B cell (primary cell): ENCODE data around the gene TMEM9. TPM values are rescaled to one million over a fixed set of nuclear protein-coding genes. Genes with fewer than 3 reads are reported as not detected.

Source experiments
- ATAC-seq: fragments of 200-7000 bp; cut with Tn5 transposase; one replicate; pipeline ENCODE4 v1.10.0; 2021; ENCODE audit warnings: low read depth, mild to moderate bottlenecking, moderate number of reproducible peaks, moderate library complexity
- CTCF ChIA-PET: fragments of 350-600 bp; sonication (Branson Sonifier 250); formaldehyde crosslinking; loops from one replicate; lab custom pipeline; 2021; ENCODE audit warnings: antibody characterized with exemption, inconsistent platforms; lab: Charles Lee
- POLR2A ChIA-PET: fragments of 350-600 bp; sonication (Branson Sonifier 250); formaldehyde crosslinking; loops from one replicate; lab custom pipeline; 2021; ENCODE audit warnings: antibody characterized with exemption; lab: Charles Lee
- DNase-seq: peaks from one replicate; pipeline ENCODE4 v3.0.0; 2013
- H2AFZ ChIP-seq: 2 replicates; pipeline ENCODE4 v1.6.1; 2012; ENCODE audit warnings: mild to moderate bottlenecking, low read depth, low read length; ENCODE audit not compliant: insufficient read depth, poor library complexity, severe bottlenecking
- H3K27ac ChIP-seq, 2 donors: 1 replicate in 1 of 2; 2 replicates in 1 of 2; pipeline ENCODE4 v1.5.1; 2012 to 2013; ENCODE audit warnings: low read length in 2 of 2, mild to moderate bottlenecking in 2 of 2, moderate library complexity in 1 of 2
- H3K27me3 ChIP-seq, 4 experiments: fragments of 200-600 bp in 1 of 4; sonication (generic) in 1 of 4; replicated peaks in 1 of 4; 1 replicate in 2 of 4; 2 replicates in 2 of 4; pipeline versions ENCODE4 v1.6.1 to v1.7.0; 2013 to 2016; ENCODE audit warnings: low read length in 3 of 4, mild to moderate bottlenecking in 2 of 4, mixed read lengths in 1 of 4, moderate library complexity in 1 of 4; ENCODE audit not compliant: insufficient read depth in 4 of 4, control insufficient read depth in 3 of 4; ENCODE audit errors: control extremely low read depth in 1 of 4
- H3K36me3 ChIP-seq, 2 experiments: replicated peaks in 1 of 2; 1 replicate in 1 of 2; 2 replicates in 1 of 2; pipeline versions ENCODE4 v1.6.1 to v1.7.1; 2013; ENCODE audit warnings: low read length in 1 of 2; ENCODE audit not compliant: insufficient read depth in 2 of 2, control insufficient read depth in 1 of 2; ENCODE audit errors: control extremely low read depth in 1 of 2, extremely low read depth in 1 of 2
- H3K4me1 ChIP-seq, 2 donors: fragments of 200-600 bp in 1 of 2; sonication (generic) in 1 of 2; 1 replicate in 1 of 2; 2 replicates in 1 of 2; pipeline versions ENCODE4 v1.5.1 to v1.6.1; 2013 to 2017; ENCODE audit warnings: low read length in 2 of 2; ENCODE audit not compliant: control insufficient read depth in 2 of 2, insufficient read depth in 2 of 2
- H3K4me2 ChIP-seq: replicated peaks from 2 replicates; pipeline ENCODE3; 2012; ENCODE audit warnings: mild to moderate bottlenecking, low read depth, low read length; ENCODE audit not compliant: poor library complexity, severe bottlenecking
- H3K4me3 ChIP-seq, 5 experiments: fragments of 200-600 bp in 1 of 5; sonication (generic) in 1 of 5; 1 replicate in 3 of 5; 2 replicates in 2 of 5; pipeline versions ENCODE4 v1.5.1 to v1.7.0; 2011 to 2016; ENCODE audit warnings: low read length in 4 of 5, mild to moderate bottlenecking in 4 of 5, low read depth in 2 of 5, control low read depth in 1 of 5, moderate library complexity in 1 of 5; ENCODE audit not compliant: insufficient read depth in 1 of 5; ENCODE audit errors: control extremely low read depth in 1 of 5, extremely low read depth in 1 of 5
- H3K79me2 ChIP-seq: fragments of 200-600 bp; sonication (generic); one replicate; pipeline ENCODE4 v1.6.0; 2016; ENCODE audit warnings: low read length; ENCODE audit not compliant: control insufficient read depth, insufficient read depth
- H3K9ac ChIP-seq: fragments of 200-600 bp; sonication (generic); 2 replicates; pipeline ENCODE4 v1.6.1; 2017; ENCODE audit warnings: mild to moderate bottlenecking, low read length, moderate library complexity
- H3K9me3 ChIP-seq, 3 donors: one replicate each; pipeline versions ENCODE4 v1.6.1 to v1.7.1; 2013; ENCODE audit warnings: low read length in 2 of 3; ENCODE audit not compliant: control insufficient read depth in 2 of 3, insufficient read depth in 1 of 3; ENCODE audit errors: control extremely low read depth in 1 of 3
- H4K20me1 ChIP-seq: 2 replicates; pipeline ENCODE4 v1.6.0; 2012; ENCODE audit warnings: mild to moderate bottlenecking, low read length; ENCODE audit not compliant: insufficient read depth, control insufficient read depth, poor library complexity, severe bottlenecking
- H3K27ac Mint-ChIP-seq: one replicate; pipeline ENCODE4 v1.8.0; 2021; ENCODE audit warnings: mixed read lengths
- H3K27me3 Mint-ChIP-seq: one replicate; pipeline ENCODE4 v1.8.0; 2021; ENCODE audit warnings: mixed read lengths
- H3K4me1 Mint-ChIP-seq: one replicate; pipeline ENCODE4 v1.8.0; 2021; ENCODE audit warnings: mixed read lengths
- H3K4me3 Mint-ChIP-seq: one replicate; pipeline ENCODE4 v1.8.0; 2021; ENCODE audit warnings: mixed read lengths
- H3K9me3 Mint-ChIP-seq: one replicate; pipeline ENCODE4 v1.8.0; 2022; ENCODE audit warnings: mixed read lengths; ENCODE audit not compliant: insufficient read depth
- CTCF ChIP-seq: fragments of 200-600 bp; IDR thresholded peaks from one replicate; pipeline ENCODE4 v1.8.0; 2022; ENCODE audit warnings: antibody characterized with exemption, mild to moderate bottlenecking
- EZH2 ChIP-seq: IDR thresholded peaks from 2 replicates; pipeline ENCODE4 v1.6.1; 2012; ENCODE audit warnings: borderline replicate concordance, low read depth, mild to moderate bottlenecking, moderate library complexity, low read length; ENCODE audit not compliant: insufficient read depth, poor library complexity, severe bottlenecking
- WGBS: methylation state at CpG from one replicate; pipeline ENCODE4 v1.1.5; 2013; ENCODE audit warnings: missing lambda C conversion rate; ENCODE audit not compliant: insufficient coverage; 5-methylcytosine and 5-hydroxymethylcytosine counted together
- intact Hi-C: fragments of 100-400 bp; cut with micrococcal nuclease; formaldehyde crosslinking; loops from one replicate; pipeline ENCODE4 v1.10.0; 2022
- polyA plus RNA-seq: library from polyadenylated mRNA; depleted of rRNA; stranded (reverse); fragments of >200 nt; gene quantifications from 2 replicates; pipeline ENCODE4 v1.2.3, GENCODE V29; 2012
- total RNA-seq, 2 donors: library from RNA; stranded (reverse); fragments of 120-200 nt in 1 of 2; gene quantifications; 1 replicate in 1 of 2; 2 replicates in 1 of 2; pipeline versions ENCODE4 v1.2.3 to v1.2.4, GENCODE V29; 2013 to 2022

Gene TMEM9
- total and polyA plus RNA-seq, 2 donors (not counting 1 experiment from before 2014, with no cell fraction given) = 23.6 to 29.2 TPM

GRCh38 chr1:201125800-201126199, 28.5 kb downstream of the TMEM9 start:
- Mint-ChIP-seq H3K27me3 (peaks cover 25% of the 10 kb centered on the region), H3K9me3 (no peaks in the 10 kb centered on the region), H3K4me1 (no peaks in the 10 kb centered on the region), H3K27ac (no peak overlapping the region), H3K4me3 (no peak overlapping the region)
- H3K4me2 ChIP-seq = no peak overlapping the region
- TF ChIP-seq CTCF (no peak), EZH2 (no peak)
- H3K4me1 ChIP-seq = no peaks in the 10 kb centered on the region
- H3K4me3 ChIP-seq = no peak overlapping the region
- peaks cover 0 to 3% (median 0%) of the 10 kb centered on the region in 4 experiments for H3K27me3 ChIP-seq
- no peak for DNase-seq
- no peaks in the 10 kb centered on the region for H3K36me3 ChIP-seq
- ATAC-seq = no peak
- no peak overlapping the region for H3K27ac ChIP-seq
- CTCF ChIA-PET = interaction anchor here (1.6 kb wide), 1 partner anchor 154 kb away, joined by 5 read pairs; no protein-coding TSS in a partner anchor
- H3K9me3 ChIP-seq = no peaks in the 10 kb centered on the region
- POLR2A ChIA-PET = no interaction called here
- intact Hi-C loops = no loop called here
- H2AFZ ChIP-seq = no peak overlapping the region
- H3K9ac ChIP-seq = no peak overlapping the region
- H4K20me1 ChIP-seq = no peaks in the 10 kb centered on the region
- no peaks in the 10 kb centered on the region for H3K79me2 ChIP-seq
- no CpG with 5 or more reads among the region's 7 CpGs for WGBS

- ChIA-PET POLR2A (no interaction called here), CTCF (interaction anchor here (1.6 kb wide), 1 partner anchor 153 kb away, joined by 5 read pairs; no protein-coding TSS in a partner anchor)
- H3K27ac ChIP-seq = no peak overlapping the region
- H3K36me3 ChIP-seq = no peaks in the 10 kb centered on the region
- no peaks in the 10 kb centered on the region for H3K79me2 ChIP-seq
- no peaks in the 10 kb centered on the region for H3K9me3 ChIP-seq
- H2AFZ ChIP-seq = no peak overlapping the region
- H3K9me3 Mint-ChIP-seq = no peaks in the 10 kb centered on the region
- H3K4me1 Mint-ChIP-seq = peaks cover 3% of the 10 kb centered on the region
- peaks cover 0 to 3% (median 0%) of the 10 kb centered on the region in 4 experiments for H3K27me3 ChIP-seq
- H3K9ac ChIP-seq = no peak overlapping the region
- peaks cover 25% of the 10 kb centered on the region for H3K27me3 Mint-ChIP-seq
- no peak overlapping the region for H3K27ac Mint-ChIP-seq
- no peak for DNase-seq
- intact Hi-C loops = no loop called here
- no peak overlapping the region for H3K4me3 ChIP-seq
- no peak overlapping the region for H3K4me3 Mint-ChIP-seq
- TF ChIP-seq CTCF (no peak), EZH2 (no peak)
- no peak for ATAC-seq
- H4K20me1 ChIP-seq = no peaks in the 10 kb centered on the region
- peaks cover 0 to 2% of the 10 kb centered on the region in 2 donors for H3K4me1 ChIP-seq
- no peak overlapping the region for H3K4me2 ChIP-seq
- 88% methylated on average over 9 of the region's 9 CpGs for WGBS
These were observed 29.3 kb downstream of the TMEM9 start for GRCh38 chr1:201125019-201125418.
